ENCODE measurements around the gene TAF4.

- TF ChIP-seq, protein P1, sequence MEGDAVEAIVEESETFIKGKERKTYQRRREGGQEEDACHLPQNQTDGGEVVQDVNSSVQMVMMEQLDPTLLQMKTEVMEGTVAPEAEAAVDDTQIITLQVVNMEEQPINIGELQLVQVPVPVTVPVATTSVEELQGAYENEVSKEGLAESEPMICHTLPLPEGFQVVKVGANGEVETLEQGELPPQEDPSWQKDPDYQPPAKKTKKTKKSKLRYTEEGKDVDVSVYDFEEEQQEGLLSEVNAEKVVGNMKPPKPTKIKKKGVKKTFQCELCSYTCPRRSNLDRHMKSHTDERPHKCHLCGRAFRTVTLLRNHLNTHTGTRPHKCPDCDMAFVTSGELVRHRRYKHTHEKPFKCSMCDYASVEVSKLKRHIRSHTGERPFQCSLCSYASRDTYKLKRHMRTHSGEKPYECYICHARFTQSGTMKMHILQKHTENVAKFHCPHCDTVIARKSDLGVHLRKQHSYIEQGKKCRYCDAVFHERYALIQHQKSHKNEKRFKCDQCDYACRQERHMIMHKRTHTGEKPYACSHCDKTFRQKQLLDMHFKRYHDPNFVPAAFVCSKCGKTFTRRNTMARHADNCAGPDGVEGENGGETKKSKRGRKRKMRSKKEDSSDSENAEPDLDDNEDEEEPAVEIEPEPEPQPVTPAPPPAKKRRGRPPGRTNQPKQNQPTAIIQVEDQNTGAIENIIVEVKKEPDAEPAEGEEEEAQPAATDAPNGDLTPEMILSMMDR (IDR thresholded peaks at IDR 0.05 in 4 of 5, conservative IDR thresholded peaks at IDR 0.05 in 1 of 5), result no peak
- no peak for TF ChIP-seq POLR2A (IDR thresholded peaks at IDR 0.05)
These were observed 3.7 kb downstream of the TAF4 start for GRCh38 chr20:62061851-62062423.

All from gastrocnemius medialis (tissue), 4 donors.